ENCODE results near the gene CFAP77. TPM values are rescaled to one million over a fixed set of nuclear protein-coding genes. Genes with fewer than 3 reads are reported as not detected.
A peak's percentile ranks its signal among the peaks of the same experiment; 100 is the strongest.

CFAP77 gene
- polyA plus RNA-seq, 1 experiment = not detected

DNA sequence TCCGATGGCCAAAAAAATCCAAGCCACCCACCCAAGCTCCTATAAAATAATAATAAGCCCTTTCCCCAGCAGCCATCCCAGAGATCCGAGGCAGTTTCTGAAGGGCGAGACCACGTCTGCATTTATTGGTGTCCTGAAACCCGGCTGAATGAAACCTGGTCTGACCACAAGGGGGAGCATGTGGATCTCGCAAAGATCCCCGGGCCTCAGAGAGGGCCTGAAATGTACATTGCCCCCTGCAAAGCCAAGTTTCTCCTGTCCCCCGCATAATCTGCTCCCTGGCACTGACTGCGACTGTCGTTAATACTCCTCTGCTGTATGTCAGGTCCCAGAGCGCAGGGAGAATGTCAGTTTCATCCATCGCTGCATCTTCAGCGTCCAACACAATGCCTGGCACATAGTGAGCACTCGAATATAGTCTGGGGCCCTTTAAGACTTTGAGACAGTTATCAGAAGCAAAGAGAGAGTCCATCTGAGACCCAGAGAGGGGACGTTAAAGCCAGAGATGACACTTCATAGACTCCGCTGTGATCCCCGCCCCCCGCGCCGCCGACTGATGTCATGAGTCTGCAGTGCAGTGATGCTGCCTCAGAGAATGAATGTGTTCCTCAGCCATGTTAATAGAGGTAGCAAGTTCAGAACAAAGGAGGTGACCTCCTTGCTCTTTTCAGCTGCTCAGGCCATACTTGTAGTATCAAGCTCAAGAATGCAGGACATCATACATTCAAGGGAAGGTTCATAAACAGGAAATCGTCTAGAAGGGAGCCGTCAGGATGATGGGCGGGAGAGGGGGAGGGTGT is 97.9 kb downstream of the CFAP77 start:
- Histone ChIP-seq H3K27me3 (ENCODE audit: control insufficient read depth, insufficient read depth, low read length) (peaks cover 23% of the 10 kb centered on the region), H3K36me3 (ENCODE audit: control insufficient read depth, insufficient read depth, low read length) (no peaks in the 10 kb centered on the region), H3K4me3 (ENCODE audit: low read depth, low read length) (no peak overlapping the region)
- no peak for DNase-seq (ENCODE audit: low read depth)
- POLR2A ChIA-PET = no interaction called here
- CTCF ChIA-PET = interaction anchor here (0.6 to 5.2 kb wide), 30 partner anchors 10 to 309 kb away, joined by 3 to 55 read pairs (median 4); partner anchors contain the start of gene CFAP77
- TF ChIP-seq, protein P1, sequence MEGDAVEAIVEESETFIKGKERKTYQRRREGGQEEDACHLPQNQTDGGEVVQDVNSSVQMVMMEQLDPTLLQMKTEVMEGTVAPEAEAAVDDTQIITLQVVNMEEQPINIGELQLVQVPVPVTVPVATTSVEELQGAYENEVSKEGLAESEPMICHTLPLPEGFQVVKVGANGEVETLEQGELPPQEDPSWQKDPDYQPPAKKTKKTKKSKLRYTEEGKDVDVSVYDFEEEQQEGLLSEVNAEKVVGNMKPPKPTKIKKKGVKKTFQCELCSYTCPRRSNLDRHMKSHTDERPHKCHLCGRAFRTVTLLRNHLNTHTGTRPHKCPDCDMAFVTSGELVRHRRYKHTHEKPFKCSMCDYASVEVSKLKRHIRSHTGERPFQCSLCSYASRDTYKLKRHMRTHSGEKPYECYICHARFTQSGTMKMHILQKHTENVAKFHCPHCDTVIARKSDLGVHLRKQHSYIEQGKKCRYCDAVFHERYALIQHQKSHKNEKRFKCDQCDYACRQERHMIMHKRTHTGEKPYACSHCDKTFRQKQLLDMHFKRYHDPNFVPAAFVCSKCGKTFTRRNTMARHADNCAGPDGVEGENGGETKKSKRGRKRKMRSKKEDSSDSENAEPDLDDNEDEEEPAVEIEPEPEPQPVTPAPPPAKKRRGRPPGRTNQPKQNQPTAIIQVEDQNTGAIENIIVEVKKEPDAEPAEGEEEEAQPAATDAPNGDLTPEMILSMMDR (IDR thresholded peaks at IDR 0.05; ENCODE audit: insufficient read depth, low read depth, low read length) = peak; percentile 84

DNA sequence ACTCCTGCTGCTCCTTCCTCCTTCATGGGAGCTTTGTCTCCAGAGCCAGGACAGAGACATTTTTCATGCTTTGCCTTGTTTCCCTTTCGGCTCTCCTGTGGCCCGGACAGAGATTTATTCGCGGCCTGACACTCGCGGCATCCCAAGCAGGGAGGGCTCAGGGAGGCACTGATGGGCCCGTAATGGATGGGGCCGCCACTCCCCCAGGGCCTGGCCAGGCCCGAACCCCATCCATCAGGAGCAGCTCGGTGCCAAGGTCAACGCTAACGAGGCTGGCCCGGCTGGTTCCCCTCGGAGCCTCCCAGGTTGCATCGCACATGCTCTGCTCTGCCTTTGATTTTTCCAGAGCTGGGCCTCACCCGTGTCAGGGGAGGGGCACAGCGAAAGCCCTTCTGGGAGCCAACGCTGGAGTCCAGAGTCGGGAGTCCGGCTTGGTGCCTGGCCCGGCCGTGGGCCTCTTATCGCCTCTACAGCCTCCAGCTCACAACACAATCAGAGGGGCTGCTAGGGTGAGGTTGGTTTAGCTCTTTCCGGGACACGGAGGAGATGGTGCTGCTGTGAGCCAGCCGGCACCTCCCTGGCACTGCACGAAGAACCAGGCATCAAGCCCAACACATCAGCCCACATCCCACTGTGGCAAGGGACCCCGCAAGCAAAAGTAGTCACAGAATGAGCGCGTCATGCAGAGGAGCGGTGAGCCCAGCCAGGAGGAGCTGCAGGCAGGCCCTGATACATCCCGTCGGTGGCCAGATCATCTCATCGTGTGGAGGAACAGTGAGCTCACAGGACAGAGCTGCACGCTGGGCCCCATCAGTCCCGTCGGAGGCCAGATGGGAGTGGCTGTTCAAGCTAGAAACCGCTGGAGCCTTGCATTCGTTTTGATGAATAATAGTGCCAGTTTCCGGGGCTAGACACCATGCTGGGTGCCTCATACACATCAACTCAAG is 100.2 kb downstream of the CFAP77 start:
- no peak for DNase-seq (ENCODE audit: low read depth)

DNA sequence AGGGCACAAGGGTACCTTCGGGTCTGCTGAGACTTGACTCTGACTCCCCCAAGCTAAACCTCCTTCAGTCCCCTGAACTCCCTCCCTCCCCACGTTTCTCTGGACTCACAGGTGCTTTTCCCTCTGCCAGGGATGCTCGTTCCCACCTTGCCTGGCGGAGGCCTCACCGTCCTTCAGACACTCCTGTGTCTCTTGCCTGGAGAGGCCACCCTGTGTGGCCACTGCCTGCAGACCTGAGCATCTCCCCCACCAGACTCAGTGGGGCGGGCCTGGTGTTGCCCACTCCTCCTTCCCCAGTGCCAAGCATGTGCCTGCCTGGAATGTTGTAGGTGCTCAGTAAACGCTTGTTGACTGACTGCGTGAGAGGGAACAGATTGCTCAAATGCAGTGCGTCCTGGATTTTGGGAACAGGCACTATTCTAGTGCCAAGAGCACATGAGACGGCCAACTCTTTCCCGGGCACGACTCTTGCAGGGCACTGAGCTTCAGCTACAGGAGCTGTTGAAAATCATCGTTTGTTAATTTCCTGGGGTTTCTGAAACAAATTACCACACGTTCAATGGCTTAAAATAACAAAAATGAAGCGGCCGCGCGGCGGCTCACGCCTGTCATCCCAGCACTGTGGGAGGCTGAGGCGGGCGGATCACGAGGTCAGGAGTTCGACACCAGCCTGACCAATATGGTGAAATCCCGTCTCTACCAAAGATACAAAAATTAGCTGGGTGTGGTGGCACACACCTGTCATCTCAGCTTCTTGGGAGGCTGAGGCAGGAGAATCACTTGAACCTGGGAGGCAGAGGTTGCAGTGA is 101.4 kb downstream of the CFAP77 start:
- ChIA-PET CTCF (interaction anchor here (1.0 kb wide), 1 partner anchor 289 kb away, joined by 3 read pairs; no protein-coding TSS in a partner anchor), POLR2A (no interaction called here)
- TF ChIP-seq, protein P1 (IDR thresholded peaks at IDR 0.05; ENCODE audit: insufficient read depth, low read depth, low read length) = no peak
- Histone ChIP-seq H3K27me3 (ENCODE audit: control insufficient read depth, insufficient read depth, low read length) (peaks cover 11% of the 10 kb centered on the region), H3K4me3 (ENCODE audit: low read depth, low read length) (no peak overlapping the region), H3K36me3 (ENCODE audit: control insufficient read depth, insufficient read depth, low read length) (no peaks in the 10 kb centered on the region)
- DNase-seq (ENCODE audit: low read depth) = no peak

More for the DNA sequence above, 100.2 kb downstream of the CFAP77 start:
- Histone ChIP-seq H3K36me3 (ENCODE audit: control insufficient read depth, insufficient read depth, low read length) (no peaks in the 10 kb centered on the region), H3K4me3 (ENCODE audit: low read depth, low read length) (no peak overlapping the region), H3K27me3 (ENCODE audit: control insufficient read depth, insufficient read depth, low read length) (peaks cover 19% of the 10 kb centered on the region)
- TF ChIP-seq, protein P1 (IDR thresholded peaks at IDR 0.05; ENCODE audit: insufficient read depth, low read depth, low read length) = no peak
- POLR2A ChIA-PET = no interaction called here
- CTCF ChIA-PET = interaction anchor here (0.6 to 5.2 kb wide), 3 partner anchors 66 to 290 kb away, joined by 3 to 55 read pairs (median 3); no protein-coding TSS in a partner anchor

DNA sequence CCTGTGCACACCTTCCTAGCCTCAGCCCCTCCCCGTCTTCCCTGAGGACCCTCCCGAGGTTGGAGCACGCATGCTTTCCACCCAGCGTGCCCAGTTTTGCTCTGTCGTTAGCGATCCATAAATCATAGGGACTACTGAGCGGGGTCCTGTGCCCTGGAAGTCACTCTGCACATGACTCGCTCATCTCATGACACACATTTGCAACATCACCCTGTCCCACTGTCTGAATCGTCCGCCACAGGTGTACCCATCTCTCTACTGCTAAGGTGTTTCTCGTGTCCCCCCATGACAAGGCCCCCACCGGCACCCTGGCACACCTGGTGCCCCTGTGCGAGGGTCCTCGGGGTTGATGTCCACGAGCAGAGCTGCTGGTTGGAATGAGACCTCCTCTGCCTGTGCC is 103.4 kb downstream of the CFAP77 start:
- H3K27me3 ChIP-seq (ENCODE audit: control insufficient read depth, insufficient read depth, low read length) = peaks cover 6% of the 10 kb centered on the region
- H3K36me3 ChIP-seq (ENCODE audit: control insufficient read depth, insufficient read depth, low read length) = no peaks in the 10 kb centered on the region
- ChIA-PET POLR2A (no interaction called here), CTCF (no interaction called here)
- no peak for DNase-seq (ENCODE audit: low read depth)
- TF ChIP-seq, protein P1 (IDR thresholded peaks at IDR 0.05; ENCODE audit: insufficient read depth, low read depth, low read length) = no peak
- H3K4me3 ChIP-seq (ENCODE audit: low read depth, low read length) = no peak overlapping the region

Measured in BJ (cell line).